Measurements from ENCODE around the gene HMGB2.

GRCh38 chr4:173282626-173283025 lies 51.5 kb downstream of the HMGB2 start:
- TF ChIP-seq POLR2A (IDR thresholded peaks at IDR 0.05; ENCODE audit: low read length) (no peak), GATA1 (IDR thresholded peaks at IDR 0.05; ENCODE audit: low read depth, low read length) (no peak)
